ENCODE measurements around the gene SIT1. TPM values are rescaled to one million over a fixed set of nuclear protein-coding genes. Genes with fewer than 3 reads are reported as not detected.
A peak's percentile ranks its signal among the peaks of the same experiment; 100 is the strongest.

SIT1 gene
- total RNA-seq, 6 experiments from 2014 or later, result 0.18 to 0.58 (median 0.37) TPM; not detected in 1

DNA sequence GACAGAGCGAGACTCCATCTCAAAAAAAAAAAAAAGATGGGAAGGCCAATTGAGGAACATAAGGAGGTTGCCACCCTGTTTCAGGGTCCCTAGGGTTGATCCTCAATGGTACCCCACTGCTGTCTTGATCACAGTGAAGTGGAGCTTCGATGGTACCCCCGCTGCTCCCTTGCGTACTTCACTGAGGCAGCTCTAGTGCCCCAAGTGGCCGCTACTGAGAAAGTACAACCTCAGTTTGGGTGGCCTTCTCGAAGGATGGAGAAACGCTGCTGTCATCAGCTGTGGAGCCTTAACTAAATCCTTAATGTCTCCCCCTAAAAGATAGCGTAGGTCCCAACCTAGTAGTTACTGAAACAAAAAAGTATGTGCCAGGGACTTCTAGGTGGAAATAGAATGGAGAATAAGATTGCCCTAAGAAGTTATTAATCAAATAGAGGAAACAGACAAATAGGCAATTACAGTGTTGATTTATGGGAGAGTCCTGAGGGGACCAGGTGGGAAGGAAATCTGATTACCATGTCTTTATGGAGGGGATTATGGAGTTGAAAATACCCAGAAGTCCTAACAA lies 39.4 kb downstream of the SIT1 start:
- H3K4me3 ChIP-seq, result no peak overlapping the region
- H3K4me1 ChIP-seq, result peaks cover 0 to 5% (median under 1%) of the 10 kb centered on the region in 4 donors
- WGBS (ENCODE audit: insufficient coverage, low coverage, low lambda C conversion rate, missing lambda C conversion rate), result 36% methylated on average over 3 of the region's 8 CpGs
- TF ChIP-seq, protein P1, sequence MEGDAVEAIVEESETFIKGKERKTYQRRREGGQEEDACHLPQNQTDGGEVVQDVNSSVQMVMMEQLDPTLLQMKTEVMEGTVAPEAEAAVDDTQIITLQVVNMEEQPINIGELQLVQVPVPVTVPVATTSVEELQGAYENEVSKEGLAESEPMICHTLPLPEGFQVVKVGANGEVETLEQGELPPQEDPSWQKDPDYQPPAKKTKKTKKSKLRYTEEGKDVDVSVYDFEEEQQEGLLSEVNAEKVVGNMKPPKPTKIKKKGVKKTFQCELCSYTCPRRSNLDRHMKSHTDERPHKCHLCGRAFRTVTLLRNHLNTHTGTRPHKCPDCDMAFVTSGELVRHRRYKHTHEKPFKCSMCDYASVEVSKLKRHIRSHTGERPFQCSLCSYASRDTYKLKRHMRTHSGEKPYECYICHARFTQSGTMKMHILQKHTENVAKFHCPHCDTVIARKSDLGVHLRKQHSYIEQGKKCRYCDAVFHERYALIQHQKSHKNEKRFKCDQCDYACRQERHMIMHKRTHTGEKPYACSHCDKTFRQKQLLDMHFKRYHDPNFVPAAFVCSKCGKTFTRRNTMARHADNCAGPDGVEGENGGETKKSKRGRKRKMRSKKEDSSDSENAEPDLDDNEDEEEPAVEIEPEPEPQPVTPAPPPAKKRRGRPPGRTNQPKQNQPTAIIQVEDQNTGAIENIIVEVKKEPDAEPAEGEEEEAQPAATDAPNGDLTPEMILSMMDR (IDR thresholded peaks at IDR 0.05), result peak; percentile 39 to 69 (median 62)
- TF ChIP-seq POLR2A (IDR thresholded peaks at IDR 0.05), result no peak
- H3K27ac ChIP-seq, result no peak overlapping the region
- ATAC-seq (peak; percentile 62 to 81 (median 72)), DNase-seq (no peak)
- no peaks in the 10 kb centered on the region for H3K9me3 ChIP-seq
- intact Hi-C loops (cut with DNase I), result no loop called here
- peaks cover 0 to 17% (median 6%) of the 10 kb centered on the region in 4 donors for H3K36me3 ChIP-seq
- no peaks in the 10 kb centered on the region for H3K27me3 ChIP-seq

DNA sequence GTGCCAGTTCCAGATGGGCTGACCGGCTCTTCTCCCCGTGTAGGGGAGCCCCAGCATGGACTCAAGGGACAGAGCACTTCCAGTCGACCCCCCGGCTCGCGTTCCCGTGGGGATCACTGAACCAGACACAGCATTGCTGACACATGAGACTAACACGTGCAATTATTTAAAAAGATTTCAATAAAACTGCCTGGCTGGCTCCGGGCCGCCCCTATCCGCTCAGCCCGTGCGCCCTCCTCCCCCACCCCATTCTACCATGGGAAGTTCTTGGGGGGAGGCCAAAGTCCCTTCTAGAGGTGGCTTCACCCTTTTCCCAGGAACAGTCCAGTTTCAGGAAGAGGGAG lies 40.9 kb downstream of the SIT1 start:
- Histone ChIP-seq H3K9me3 (no peaks in the 10 kb centered on the region), H3K36me3 (peaks cover 0 to 17% (median 6%) of the 10 kb centered on the region in 4 donors), H3K27ac (no peak overlapping the region), H3K4me3 (no peak overlapping the region), H3K4me1 (peaks cover 0 to 11% (median 3%) of the 10 kb centered on the region in 4 donors), H3K27me3 (no peaks in the 10 kb centered on the region)
- TF ChIP-seq POLR2A (IDR thresholded peaks at IDR 0.05), result no peak
- TF ChIP-seq, protein P1 (IDR thresholded peaks at IDR 0.05), result no peak
- DNase-seq (no peak), ATAC-seq (no peak)
- intact Hi-C loops (cut with DNase I), result no loop called here
- WGBS (ENCODE audit: insufficient coverage, low coverage, low lambda C conversion rate, missing lambda C conversion rate), result 100% methylated on average over 3 of the region's 13 CpGs

DNA sequence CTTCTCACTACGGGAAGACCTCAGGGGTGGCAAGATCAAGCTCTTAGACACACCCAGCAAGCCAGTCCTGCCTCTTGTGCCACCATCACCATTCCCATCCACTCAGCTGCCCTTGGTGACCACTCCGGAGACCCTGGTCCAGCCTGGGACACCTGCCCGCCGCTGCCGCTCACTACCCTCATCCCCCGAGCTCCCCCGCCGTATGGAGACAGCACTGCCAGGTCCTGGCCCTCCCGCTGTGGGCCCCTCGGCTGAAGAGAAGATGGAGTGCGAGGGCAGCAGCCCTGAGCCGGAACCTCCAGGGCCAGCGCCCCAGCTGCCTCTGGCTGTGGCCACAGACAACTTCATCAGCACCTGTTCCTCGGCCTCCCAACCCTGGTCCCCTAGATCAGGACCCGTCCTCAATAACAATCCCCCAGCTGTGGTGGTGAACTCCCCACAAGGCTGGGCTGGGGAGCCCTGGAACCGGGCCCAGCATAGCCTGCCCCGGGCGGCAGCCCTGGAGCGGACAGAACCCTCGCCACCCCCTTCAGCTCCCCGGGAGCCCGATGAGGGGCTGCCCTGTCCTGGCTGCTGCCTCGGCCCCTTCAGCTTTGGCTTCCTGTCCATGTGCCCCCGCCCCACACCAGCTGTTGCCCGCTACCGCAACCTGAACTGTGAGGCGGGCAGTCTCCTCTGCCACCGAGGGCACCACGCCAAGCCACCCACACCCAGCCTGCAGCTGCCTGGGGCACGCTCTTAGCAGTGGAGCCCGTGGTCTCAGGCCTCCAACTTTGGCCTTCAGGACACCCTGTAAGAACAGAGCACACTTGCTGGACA lies 41.5 kb downstream of the SIT1 start:
- H3K27ac ChIP-seq, result no peak overlapping the region
- WGBS (ENCODE audit: insufficient coverage, low coverage, low lambda C conversion rate, missing lambda C conversion rate), result 90% methylated on average over 7 of the region's 31 CpGs
- DNase-seq, result peak in 1 of 3 donors; percentile 30
- H3K27me3 ChIP-seq, result no peaks in the 10 kb centered on the region
- no peaks in the 10 kb centered on the region for H3K9me3 ChIP-seq
- TF ChIP-seq, protein P1 (IDR thresholded peaks at IDR 0.05), result no peak
- TF ChIP-seq POLR2A (IDR thresholded peaks at IDR 0.05), result no peak
- intact Hi-C loops (cut with DNase I), result no loop called here
- peaks cover 0 to 11% (median 3%) of the 10 kb centered on the region in 4 donors for H3K4me1 ChIP-seq
- no peak overlapping the region for H3K4me3 ChIP-seq
- ATAC-seq, result no peak
- H3K36me3 ChIP-seq, result peaks cover 0 to 17% (median 6%) of the 10 kb centered on the region in 4 donors

DNA sequence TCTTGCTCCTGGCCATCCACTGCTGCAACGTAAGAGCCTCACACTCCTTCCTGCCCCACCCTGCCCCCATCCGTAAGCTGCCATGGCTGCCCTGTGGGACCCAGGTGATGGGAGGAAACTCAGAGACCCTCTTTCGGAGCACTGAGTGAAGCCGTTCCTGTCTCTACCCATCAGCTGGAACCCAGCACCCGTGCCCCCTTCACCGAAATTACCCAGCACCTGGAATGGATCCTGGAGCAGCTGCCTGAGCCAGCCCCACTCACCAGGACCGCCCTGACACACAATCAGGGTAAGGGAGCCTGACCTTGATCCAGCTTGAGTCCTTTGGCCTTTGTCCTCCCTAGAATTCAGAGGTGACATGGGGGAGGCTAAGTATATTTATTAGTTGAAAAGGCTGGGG lies 42.5 kb downstream of the SIT1 start:
- intact Hi-C loops (cut with DNase I), result no loop called here
- Histone ChIP-seq H3K4me1 (peaks cover 0 to 11% (median 3%) of the 10 kb centered on the region in 4 donors), H3K36me3 (peaks cover 0 to 17% (median 6%) of the 10 kb centered on the region in 4 donors), H3K27ac (no peak overlapping the region), H3K27me3 (no peaks in the 10 kb centered on the region), H3K4me3 (no peak overlapping the region), H3K9me3 (no peaks in the 10 kb centered on the region)
- TF ChIP-seq POLR2A (IDR thresholded peaks at IDR 0.05), result no peak
- TF ChIP-seq, protein P1 (IDR thresholded peaks at IDR 0.05), result no peak
- DNase-seq, result no peak
- no peak for ATAC-seq
- WGBS (ENCODE audit: insufficient coverage, low coverage, low lambda C conversion rate, missing lambda C conversion rate), result 73% methylated on average over 2 of the region's 7 CpGs

Data from right lobe of liver (tissue), 6 donors.